ENCODE data around the gene PRKN.
"Not testable (repeated sequence)": the region's sequence is repeated elsewhere in the genome, so short reads cannot be mapped to it uniquely, and the experiment has no call there.

DNA sequence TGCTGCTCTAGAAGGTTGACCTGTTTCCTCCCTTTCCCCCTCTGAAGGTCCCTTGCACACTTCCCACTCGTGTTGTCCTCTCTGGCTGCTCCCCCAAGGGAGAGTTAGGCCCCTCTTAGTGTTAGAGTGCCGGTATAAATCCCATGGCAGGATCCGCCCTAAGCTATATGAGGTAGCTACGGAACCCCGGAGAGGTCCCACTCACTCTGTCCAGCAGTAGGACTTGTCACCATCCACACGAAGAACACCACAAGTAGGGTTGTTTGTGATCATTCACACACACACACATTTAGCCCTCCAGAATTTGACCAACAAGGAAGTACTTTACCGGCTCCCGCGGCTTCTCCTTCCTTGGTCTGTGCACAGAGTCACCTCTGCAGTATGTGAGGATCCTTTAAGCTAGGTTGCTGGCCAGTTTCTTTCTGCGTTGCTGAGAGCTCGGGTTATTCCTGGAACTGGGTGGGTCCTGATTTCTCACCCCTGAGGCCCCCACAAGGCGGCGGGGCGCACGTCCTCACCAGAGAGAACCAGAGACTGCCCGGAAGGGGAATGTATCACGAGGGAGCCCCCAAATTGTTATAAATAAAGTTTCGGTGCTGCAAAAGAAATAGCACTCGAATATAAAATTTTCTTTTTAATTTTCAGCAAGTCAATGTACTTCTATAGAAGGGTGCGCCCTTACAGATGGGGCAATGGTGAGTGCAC is 1412.9 kb downstream of the PRKN start:
- TF ChIP-seq, protein P1, sequence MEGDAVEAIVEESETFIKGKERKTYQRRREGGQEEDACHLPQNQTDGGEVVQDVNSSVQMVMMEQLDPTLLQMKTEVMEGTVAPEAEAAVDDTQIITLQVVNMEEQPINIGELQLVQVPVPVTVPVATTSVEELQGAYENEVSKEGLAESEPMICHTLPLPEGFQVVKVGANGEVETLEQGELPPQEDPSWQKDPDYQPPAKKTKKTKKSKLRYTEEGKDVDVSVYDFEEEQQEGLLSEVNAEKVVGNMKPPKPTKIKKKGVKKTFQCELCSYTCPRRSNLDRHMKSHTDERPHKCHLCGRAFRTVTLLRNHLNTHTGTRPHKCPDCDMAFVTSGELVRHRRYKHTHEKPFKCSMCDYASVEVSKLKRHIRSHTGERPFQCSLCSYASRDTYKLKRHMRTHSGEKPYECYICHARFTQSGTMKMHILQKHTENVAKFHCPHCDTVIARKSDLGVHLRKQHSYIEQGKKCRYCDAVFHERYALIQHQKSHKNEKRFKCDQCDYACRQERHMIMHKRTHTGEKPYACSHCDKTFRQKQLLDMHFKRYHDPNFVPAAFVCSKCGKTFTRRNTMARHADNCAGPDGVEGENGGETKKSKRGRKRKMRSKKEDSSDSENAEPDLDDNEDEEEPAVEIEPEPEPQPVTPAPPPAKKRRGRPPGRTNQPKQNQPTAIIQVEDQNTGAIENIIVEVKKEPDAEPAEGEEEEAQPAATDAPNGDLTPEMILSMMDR (IDR thresholded peaks at IDR 0.05) = not testable (repeated sequence)
- not testable (repeated sequence) for TF ChIP-seq POLR2AphosphoS5, TCF7L2 (IDR thresholded peaks at IDR 0.05; ENCODE audit: low read depth, low read length)
- TF ChIP-seq, protein P2, sequence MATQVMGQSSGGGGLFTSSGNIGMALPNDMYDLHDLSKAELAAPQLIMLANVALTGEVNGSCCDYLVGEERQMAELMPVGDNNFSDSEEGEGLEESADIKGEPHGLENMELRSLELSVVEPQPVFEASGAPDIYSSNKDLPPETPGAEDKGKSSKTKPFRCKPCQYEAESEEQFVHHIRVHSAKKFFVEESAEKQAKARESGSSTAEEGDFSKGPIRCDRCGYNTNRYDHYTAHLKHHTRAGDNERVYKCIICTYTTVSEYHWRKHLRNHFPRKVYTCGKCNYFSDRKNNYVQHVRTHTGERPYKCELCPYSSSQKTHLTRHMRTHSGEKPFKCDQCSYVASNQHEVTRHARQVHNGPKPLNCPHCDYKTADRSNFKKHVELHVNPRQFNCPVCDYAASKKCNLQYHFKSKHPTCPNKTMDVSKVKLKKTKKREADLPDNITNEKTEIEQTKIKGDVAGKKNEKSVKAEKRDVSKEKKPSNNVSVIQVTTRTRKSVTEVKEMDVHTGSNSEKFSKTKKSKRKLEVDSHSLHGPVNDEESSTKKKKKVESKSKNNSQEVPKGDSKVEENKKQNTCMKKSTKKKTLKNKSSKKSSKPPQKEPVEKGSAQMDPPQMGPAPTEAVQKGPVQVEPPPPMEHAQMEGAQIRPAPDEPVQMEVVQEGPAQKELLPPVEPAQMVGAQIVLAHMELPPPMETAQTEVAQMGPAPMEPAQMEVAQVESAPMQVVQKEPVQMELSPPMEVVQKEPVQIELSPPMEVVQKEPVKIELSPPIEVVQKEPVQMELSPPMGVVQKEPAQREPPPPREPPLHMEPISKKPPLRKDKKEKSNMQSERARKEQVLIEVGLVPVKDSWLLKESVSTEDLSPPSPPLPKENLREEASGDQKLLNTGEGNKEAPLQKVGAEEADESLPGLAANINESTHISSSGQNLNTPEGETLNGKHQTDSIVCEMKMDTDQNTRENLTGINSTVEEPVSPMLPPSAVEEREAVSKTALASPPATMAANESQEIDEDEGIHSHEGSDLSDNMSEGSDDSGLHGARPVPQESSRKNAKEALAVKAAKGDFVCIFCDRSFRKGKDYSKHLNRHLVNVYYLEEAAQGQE (IDR thresholded peaks at IDR 0.05; ENCODE audit: insufficient read depth in 1 of 2, low read depth in 2 of 2, low read length in 1 of 2) = not testable (repeated sequence)
